Astrocyte (in vitro differentiated cells and primary cell): Measurements from ENCODE around the gene MED22.
"Not testable (repeated sequence)": the region's sequence is repeated elsewhere in the genome, so short reads cannot be mapped to it uniquely, and the experiment has no call there.

Experiments
- CTCF ChIP-seq: IDR thresholded peaks from 2 replicates; pipeline ENCODE4 v1.5.1; 2011; ENCODE audit warnings: low read depth, mild to moderate bottlenecking, inconsistent platforms, low read length, moderate library complexity; ENCODE audit not compliant: insufficient read depth
- EZH2 ChIP-seq: IDR thresholded peaks from 2 replicates; pipeline ENCODE4 v1.6.1; 2012; ENCODE audit warnings: mild to moderate bottlenecking, low read length, inconsistent platforms; ENCODE audit not compliant: insufficient read depth

- not testable (repeated sequence) for TF ChIP-seq CTCF, EZH2
Measured at GRCh38 chr9:133377280-133377679, 29.3 kb upstream of the MED22 start.
